ENCODE results near the gene KRTAP5-4.
"Not testable (repeated sequence)": the region's sequence is repeated elsewhere in the genome, so short reads cannot be mapped to it uniquely, and the experiment has no call there.

KRTAP5-4 gene

DNA sequence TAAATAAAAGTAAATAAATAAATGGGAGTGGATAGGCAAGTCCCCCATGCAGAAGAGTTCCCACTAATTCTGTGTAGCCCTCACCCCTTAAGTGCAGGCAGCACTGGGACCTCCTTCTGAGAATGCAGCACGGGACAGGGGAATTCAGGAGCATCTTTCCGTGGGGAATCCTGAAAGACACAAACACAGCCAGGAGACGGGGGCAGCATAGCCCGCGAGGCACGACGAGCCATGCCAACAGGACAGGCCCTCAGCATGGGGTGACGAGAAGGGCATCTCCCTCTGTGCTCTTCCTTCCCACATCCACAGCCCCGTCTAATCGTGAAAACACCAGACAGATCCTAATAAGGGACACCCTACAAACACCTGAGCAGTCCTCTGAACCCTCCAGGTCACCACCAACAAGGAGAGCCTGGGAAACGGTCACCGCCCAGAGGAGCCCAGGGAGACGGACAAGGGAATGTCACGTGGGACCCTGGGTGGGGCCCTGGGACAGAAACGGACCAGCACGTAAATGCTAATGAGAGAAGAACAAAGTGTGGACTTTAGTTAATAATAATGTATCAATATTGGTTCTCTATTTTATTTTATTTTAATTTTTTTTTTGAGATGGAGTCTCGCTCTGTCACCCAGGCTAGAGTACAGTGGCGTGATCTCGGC, 14.5 kb upstream of the KRTAP5-4 start:
- no peak for DNase-seq

DNA sequence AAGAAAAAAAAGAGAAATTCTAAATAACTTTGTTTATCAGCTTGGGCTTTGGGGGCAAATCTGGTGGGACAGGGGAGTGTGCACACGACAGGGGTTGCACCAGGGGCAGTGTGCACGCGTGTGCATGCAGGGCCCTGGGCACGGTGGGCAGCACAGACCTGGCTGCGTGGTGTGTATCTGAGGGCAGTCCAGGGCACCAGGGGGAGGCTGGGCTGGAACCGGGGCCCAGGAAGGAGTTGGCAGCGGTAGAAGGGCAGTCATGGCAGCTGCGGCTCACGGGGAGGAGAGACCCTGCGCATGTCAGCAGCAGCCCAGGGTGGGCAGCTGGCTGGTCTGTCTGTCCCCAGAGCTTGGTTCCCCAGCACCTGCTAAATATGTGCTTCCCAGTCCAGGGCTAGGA, 11.9 kb upstream of the KRTAP5-4 start:
- no peak for DNase-seq

DNA sequence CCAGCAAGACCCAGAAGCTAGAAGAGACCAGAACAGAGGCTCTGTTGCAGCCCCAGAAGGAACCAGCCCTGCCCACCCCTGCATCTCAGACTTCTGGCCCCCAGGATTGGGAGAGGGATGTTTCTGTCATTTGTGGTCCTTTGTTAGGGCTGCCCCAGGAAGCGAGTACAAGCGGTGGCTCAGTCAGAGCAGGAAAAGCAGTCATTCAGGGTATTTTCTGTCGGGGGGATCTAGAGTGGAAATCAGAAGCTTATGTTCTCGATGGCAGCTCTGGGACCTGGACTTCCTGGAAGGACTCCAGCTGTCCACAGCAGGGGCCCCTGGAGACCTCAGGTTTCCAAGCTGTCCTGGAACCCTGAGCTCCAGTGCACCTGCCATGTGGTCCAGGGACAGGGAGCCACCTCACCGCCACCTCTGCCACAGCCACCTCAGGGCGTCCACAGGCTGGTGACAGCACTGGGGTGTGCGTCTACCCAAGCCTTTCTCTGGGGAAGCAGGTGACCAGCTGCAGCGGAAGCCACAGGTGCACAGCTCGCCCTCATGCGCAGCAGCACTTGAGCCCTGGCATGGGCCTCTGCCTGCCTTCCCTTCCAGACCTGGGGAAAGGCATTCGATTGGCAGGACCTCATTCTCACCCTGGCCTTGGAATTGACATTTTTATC, 10.2 kb upstream of the KRTAP5-4 start:
- DNase-seq: no peak

DNA sequence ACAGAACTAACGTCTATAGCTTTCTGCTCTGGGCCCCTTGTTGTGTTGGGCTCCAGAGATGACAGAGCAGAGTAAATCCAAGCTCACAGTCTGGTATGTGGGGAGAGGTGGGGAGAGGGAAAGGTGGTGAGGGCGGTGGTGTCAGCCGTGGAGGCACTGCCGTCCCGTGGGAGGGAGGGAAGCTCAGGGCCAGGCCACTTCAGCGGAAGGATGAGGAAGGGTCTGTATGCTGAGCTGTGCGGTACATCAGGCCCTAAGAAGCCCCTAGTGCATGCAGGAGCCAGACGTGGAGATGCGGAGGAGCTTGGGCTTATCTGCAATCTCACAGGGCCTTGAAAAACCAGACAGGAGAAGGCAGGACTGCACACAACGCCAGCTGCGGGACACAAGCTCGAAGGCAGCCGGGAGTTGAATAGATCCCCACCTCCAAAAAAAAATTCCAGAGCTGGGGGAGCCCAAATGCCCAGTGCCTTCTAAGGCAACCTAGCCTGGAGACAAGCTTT, 9.2 kb upstream of the KRTAP5-4 start:
- no peak for DNase-seq

DNA sequence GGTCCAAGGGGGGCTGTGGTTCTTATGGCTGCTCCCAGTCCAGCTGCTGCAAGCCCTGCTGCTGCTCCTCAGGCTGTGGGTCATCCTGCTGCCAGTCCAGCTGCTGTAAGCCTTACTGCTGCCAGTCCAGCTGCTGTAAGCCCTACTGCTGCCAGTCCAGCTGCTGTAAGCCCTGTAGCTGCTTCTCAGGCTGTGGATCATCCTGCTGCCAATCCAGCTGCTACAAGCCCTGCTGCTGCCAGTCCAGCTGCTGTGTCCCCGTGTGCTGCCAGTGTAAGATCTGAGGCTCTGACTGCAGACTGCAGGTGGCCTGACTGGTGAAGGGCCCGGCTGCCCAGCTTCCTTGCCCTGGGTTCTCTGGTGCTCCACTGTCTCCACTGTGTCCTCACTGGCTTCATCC, 8.3 kb upstream of the KRTAP5-4 start:
- DNase-seq: no peak

DNA sequence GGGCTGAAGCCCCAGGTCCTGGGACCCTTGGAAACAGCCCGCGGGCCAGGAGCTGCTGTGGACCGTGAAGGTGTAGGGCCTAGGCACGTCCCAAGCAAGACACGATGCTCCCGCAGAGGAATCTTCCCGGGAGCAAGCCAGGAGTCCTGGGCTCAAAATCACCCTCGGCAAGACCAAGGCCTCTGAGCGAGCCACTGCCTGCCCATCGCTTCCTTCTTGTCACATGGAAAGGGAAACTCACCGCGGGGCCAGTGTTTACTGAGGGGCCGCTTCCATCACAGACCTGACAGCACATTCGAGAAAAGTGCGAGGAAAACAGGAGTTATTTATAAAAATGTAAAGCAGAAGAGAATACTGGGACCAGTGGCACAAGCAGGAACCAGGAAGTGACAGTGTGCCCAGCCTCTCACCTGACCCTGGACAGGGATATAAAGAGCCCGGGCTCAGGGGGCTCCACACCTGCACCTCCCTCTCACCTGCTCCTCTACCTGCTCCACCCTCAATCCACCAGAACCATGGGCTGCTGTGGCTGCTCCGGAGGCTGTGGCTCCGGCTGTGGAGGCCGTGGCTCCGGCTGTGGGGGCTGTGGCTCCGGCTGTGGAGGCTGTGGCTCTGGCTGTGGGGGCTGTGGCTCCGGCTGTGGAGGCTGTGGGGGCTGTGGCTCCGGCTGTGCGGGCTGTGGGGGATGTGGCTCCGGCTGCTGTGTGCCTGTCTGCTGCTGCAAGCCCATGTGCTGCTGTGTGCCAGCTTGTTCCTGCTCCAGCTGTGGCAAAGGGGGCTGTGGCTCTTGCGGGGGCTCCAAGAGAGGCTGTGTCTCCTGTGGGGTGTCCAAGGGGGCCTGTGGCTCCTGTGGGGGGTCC, 7.6 kb upstream of the KRTAP5-4 start, which contains the start of gene KRTAP5-5:
KRTAP5-5 (plus strand) TSS at position 450 of the 860 bp plus-strand sequence; CDS start at position 516, 66 bp downstream.
- no peak for DNase-seq

DNA sequence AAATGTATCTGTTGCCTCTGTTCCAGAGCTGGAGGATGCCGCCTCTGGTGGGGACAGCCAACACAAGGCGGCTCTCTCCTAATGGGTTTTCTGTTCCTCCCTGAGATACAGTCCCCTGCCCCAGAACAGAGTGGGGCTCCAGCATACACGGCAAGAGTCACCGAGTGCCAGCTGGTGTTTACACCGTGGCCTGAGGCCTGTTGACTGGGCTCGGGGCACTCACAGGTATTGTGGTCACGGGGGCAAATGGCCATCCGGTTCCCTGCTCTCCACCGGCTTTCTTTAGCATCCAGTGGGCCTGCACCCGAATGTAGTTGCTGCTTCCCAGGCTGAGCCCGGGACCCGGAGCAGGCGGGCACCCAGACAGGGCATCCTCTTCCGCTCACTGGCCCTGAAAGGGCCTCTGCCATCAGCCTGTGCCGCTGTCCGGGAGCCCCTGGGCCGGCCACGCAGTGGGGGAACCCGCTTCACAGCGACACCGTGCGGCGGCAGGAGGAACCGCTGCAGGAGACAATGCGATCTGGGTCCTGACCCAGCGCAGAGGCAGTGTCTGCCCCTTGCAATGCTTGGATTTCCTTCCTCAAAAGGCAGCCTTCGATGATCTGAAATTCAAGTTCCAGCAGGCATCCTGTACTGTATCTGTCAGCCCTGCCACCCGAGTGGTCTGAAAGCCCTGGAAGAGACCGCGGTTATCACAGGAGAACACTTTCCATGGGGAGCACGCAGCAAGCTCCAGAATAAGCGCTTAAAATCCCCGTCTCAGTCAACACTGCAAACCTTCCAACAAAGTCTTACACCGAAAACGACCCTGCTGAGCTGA, 6.8 kb upstream of the KRTAP5-4 start:
- DNase-seq: peak; percentile 54 to 69

DNA sequence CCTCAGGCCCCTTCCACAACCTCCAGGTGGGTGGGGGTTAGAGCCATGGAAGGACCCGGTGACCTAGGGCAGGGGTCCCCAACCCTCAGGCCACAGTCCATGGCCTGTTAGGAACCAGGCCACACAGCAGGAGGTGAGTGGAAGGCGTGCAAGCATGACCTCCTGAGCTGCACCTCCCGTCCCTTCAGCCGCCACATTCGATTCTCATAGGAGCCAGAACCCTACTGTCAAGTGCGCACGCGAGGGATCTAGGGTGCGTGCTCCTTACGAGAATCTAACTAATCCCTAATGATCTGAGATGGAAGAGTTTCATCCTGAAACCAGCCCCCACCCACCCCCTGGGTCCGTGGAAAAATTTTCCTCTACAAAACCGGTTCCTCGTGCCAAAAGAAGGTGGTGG, 3.6 kb upstream of the KRTAP5-4 start:
- no peak for DNase-seq

DNA sequence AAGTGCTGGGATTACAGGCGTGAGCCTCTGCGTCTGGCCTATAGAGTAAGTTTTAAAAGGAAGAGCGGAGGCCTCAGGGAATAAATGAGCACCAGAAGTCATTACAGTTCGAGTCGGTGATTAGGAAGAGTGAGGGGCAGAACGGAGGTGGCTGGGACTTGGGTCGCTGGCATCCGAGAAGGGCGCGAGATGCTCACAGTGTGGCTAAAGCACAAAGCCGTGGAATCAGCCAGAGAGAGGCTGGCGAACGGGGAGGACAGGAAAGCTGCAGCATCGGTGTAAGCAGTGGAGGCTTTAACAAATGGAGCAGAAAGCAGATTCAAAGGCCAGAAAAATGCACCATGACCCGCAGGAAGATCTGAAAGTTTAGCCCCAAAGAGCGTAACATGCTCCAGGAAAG, 2.7 kb upstream of the KRTAP5-4 start:
- DNase-seq: no peak

DNA sequence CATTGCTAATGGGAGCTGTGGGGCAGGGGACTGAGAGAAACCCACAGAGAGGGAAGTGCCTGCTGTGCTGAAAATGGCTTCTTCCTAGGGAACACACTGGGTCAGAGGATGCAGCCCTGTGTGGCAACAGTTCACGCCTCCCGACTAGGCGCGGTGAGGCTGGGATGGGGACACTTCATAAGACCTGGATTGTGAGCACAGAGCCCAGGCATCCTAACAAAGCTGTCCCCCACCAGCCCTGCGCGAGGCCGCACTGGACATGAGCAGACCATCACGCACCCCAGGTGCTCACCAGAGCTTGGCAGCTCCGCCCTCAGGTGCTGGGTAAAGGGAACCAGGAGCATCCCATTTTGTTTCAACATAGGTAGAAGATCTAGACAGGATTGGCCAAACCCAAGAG, 1.8 kb upstream of the KRTAP5-4 start:
- DNase-seq: no peak

DNA sequence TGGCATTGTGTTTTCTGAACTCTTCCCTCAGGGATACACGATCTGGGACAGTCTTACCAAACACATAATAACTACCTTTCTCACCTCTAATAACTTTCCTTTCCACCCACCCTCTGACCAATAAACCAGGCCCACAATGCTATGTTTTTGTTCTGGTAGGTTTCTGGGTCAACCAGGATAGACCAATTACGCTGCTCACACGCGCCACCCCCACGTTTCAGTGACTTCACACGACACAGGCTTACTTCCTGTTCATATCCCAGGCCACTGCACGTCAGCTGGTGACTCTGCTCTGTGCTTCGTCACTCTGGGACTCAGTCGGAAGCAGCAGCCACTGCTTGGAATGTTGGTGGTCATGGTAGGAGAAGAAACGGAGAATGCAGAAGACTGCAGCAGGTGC, 2.5 kb downstream of the KRTAP5-4 start:
- DNase-seq: peak; percentile 22 to 49

DNA sequence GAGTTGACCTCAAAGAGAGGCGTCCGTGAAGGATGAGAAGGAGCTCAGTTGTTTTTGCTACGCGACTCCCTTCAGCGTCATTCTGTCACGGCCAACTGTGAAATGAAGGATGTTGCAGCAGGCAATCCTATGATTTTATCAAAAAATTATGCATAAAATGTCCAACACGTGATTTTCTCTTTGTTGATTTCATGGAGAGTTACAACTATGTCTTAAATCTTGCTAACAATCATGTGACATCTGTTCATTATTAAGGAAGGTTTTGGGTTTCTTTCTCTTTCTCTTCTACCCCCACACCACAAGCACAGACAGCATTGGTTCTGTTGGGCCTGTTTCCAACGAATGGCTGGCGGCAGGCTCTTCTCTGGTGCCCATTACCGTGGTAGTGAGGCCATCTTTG, 3.7 kb downstream of the KRTAP5-4 start:
- DNase-seq: no peak

DNA sequence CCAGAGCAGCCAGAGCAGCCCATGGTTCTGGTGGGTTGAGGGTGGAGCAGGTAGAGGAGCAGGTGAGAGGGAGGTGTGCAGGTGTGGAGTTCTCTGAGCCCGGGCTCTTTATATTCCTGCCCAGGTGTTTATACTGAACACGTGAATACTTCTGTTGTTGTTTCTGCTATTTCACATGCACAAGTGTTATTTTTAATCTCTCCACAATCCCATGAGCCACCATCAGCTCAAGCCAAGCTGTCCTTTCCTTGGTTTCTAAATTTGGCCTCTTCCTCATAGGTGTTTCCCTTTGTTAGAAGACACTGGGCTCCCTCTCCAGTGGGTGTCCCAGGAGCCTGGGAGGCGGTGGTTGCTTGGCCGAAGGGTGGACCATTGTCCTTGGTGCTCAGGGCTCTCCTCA, 13.6 kb downstream of the KRTAP5-4 start, which contains the start of gene KRTAP5-3:
KRTAP5-3 (minus strand) TSS at position 101 of the 400 bp plus-strand sequence; CDS start at position 23, 78 bp downstream.
- no peak for DNase-seq

DNA sequence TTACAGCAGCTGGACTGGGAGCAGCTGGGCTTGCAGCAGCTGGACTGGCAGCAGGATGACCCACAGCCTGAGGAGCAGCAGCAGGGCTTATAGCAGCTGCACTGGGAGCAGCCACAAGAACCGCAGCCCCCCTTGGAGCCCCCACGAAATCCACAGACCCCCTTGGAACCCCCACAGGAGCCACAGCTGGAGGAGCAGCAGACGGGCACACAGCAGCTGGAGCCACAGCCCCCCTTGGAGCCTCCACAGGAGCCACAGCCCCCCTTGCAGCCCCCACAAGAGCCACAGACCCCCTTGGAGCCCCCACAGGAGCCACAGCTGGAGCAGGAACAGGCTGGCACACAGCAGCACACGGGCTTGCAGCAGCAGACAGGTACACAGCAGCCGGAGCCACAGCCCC, 14.0 kb downstream of the KRTAP5-4 start:
- not testable (repeated sequence) for DNase-seq

DNA sequence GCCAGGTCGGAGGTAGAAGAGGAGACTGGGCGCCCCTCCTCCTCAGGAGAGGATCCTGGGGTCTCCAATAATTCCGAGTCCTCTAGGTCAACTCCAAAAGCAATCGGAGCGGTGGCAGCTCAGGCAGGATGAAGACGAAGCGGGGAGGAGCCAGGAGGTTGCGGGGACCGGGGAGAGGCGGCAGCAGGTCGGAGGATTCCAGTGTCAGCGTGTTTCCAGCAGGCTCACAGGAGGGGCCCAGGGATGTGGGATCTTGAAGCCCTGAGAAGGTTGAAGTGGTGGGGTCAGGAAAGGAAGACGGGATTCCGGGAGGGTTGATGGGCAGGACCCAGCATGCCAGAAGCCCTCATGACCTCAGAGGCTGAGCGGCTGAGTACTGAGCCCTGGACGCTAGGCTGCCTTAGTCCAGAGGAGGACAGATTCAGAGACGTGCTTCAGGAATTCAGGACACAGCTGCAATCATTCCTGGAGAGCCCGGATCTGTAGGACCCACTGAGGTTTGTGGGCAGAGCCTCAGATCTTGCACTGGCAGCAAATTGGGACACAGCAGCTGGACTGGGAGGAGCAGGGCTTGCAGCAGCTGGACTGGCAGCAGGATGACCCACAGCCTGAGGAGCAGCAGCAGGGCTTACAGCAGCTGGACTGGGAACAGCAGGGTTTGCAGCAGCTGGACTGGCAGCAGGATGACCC, 14.6 kb downstream of the KRTAP5-4 start:
- DNase-seq: not testable (repeated sequence)

DNA sequence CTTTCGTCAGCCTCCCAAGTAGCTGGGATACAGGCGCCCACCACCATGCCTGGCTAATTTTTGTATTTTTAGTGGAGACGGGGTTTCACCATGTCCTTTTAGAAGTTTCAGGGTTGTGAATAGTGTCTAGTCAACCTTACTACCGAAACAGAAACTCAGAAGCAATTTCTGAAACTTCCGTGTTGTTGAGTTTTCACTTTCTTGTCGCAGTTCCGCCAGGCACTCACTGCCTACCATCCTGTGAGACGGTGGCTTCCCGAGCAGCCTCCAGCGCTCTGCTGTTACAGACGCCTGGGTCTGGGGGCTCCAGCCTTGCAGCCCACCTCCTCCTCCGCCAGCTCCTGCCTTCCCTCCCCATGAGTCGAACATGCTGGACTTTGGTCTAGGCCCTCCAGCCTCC, 16.0 kb downstream of the KRTAP5-4 start:
- DNase-seq: peak; percentile 17 to 33

DNA sequence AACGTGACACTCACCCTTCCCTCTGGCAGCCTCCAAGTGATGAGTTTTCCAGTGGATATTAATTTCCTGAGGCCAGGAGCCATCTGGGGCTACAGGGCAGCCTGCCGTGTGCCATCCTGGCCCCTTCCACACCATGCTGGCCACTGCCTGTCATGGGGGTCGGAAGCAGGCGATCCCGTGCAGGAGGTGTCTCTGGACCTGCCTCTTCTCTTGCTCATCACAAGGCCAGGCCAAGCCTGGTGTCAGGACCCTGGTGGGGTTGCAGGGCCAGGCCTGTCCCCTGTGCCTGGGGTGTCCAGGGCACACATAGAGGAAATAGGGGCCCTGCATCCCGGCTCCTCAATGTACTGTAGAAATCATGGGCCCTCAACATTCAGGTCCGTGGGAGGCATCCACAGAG, 17.2 kb downstream of the KRTAP5-4 start:
- DNase-seq: no peak

DNA sequence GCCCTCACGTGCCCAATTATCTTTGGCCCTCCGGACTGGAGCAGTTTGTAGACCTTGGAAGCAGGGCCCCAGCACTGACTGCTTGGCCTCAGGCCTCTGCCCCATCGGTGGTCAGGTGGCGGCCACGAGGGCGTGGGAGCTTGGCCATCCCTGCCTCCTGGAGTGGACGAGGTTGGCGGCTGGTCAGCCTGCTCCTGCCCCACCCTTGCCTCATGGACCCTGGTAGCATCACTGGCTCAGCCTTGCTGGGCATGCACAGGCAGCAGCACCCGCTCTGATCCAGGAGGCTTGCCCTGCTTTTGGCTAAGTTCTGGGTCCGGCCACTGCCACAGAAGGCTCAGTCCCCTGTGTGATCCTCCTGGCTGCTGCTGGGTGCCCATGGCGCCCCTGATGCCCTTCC, 17.8 kb downstream of the KRTAP5-4 start:
- DNase-seq: no peak

DNA sequence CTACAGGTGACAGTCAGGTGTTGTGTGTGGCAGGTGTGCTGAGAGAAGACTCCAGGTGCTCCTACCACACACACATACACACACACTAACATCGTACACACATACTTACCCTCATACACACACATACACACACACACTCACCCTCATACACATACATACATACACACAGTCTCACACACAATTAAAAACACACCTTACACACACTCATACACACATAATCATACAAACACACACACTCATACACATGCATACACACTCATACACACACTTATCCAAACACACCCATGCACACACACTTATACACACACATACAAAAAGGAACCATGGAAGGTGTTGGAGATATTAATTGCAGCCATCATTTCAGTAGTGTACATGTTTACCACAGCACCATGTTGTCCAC, 18.3 kb downstream of the KRTAP5-4 start:
- DNase-seq: no peak

DNA sequence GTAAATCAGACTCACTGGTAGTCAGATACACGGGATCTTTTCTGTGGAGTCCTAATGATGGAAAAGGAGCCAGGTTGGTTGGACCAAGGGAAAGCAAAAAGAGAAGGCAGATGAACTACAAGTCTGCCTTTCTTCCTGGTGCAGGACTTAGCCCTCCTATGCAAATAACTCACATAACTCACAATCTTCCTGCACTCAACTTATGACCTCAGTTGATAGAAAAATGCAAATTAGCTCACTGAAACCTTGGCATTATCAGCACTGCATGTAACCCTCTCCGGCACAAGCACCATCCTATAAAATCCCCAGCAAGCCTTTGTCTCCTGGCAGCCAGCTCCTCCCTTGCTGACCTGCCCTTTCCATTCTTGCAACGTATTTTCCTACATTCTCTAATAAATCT, 20.3 kb downstream of the KRTAP5-4 start:
- DNase-seq: not testable (repeated sequence)

DNA sequence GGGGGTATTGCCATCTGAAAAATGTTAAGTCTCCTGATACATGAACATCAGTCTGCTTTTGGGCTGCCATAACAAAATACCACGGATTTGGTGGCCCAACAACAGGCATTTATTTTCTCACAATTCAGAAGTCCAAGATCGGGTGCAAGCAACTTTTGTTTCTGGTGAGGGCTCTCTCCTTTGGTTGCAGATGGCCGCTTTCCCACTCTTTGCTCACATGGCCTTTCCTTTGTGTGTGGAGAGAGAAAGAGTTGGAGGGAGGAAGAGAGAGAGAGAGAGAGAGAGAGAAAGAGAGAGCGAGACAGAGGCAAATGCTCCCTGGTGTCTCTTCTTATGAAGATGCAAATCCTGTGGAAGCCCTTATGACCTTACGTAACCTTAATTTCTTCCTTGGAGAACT, 21.3 kb downstream of the KRTAP5-4 start:
- no peak for DNase-seq

DNA sequence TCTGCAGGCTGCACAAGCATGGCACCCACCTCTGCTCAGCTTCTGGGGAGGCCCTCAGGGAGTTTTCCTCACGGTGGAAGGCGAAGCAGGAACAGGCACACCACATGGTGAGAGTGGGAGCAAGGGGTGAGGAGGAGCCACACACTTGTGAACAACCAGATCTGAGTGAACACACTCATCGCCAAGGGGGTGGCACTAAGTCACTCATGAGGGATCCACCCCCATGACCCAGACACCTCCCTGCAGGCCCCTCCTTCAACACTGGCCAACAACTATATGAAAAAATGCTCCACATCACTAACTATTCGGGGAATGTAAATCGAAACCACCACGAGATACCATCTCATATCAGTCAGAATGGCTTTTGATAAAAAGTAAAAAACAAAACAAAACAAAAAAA, 23.1 kb downstream of the KRTAP5-4 start:
- DNase-seq: peak in 1 of 2 donors; percentile 32
